GM18520 (cell line): ENCODE data around the gene TMEM232.

Experiments
- ATAC-seq: cut with Tn5 transposase; IDR thresholded peaks from one replicate; pipeline ENCODE4 v1.9.1; 2021; ENCODE audit not compliant: unreplicated experiment

TMEM232 gene

GRCh38 chr5:110435207-110435606 lies 291.3 kb downstream of the TMEM232 start:
- ATAC-seq = no peak

DNA sequence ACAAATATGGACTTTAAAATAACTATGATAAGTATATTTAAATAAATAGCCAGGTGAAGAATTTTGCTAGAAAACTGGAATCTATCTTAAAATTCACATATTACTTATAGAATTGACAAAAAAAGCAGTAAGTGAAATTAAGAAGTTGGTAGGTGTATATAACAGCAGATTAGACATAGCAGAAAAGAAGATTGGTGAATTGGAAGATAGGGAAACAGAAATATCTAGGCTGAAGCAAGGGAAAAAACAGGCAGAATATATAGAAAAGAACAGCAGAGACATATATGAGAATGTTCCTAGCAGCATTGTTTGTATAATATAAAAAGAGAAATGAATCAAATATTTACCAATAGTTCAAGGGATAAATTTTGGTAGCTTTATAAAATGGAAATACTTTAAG lies 294.9 kb downstream of the TMEM232 start:
- no peak for ATAC-seq

GRCh38 chr5:110414360-110414759 lies 312.1 kb downstream of the TMEM232 start:
- peak; percentile 39 for ATAC-seq

GRCh38 chr5:110413856-110414255 lies 312.6 kb downstream of the TMEM232 start:
- ATAC-seq = no peak

GRCh38 chr5:110409571-110409970 lies 316.9 kb downstream of the TMEM232 start:
- ATAC-seq = no peak

DNA sequence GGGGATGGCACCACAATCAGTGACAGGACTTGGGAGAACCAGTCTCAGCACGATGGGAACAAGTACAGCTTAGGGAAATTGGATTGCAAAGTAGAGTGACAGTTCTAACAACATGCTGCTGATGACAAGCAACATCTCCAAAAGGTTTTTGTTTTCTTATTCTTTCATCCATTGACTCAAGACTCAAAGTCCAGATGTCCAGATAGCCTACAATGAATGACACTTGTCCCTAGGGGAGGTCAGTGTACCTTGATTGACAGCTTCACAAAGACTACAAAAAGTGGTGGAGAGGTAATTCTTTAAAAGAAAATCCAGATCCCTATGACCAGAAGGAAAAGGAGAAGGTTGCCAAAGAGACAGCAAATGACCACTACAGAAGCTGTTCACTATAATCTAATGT lies 323.9 kb downstream of the TMEM232 start:
- ATAC-seq = no peak

DNA sequence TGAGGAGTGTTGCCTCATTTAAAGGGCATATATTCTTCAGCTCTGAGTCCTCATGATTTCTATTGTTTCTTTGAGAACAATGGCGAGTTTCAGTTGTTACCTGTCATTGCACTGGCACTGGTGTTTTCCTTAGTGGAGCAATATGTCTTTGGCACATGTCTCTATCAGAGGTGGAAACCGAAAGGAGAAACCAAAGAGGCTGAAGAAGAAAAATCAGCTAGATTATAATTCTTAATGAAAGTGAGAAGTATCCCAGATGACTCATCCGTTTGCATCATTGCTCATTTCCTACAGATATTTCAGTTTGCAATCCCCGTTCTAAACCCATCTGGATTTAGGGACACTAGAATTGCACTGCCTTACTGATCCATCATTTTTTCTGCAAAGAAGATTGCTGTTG lies 324.6 kb downstream of the TMEM232 start:
- no peak for ATAC-seq

DNA sequence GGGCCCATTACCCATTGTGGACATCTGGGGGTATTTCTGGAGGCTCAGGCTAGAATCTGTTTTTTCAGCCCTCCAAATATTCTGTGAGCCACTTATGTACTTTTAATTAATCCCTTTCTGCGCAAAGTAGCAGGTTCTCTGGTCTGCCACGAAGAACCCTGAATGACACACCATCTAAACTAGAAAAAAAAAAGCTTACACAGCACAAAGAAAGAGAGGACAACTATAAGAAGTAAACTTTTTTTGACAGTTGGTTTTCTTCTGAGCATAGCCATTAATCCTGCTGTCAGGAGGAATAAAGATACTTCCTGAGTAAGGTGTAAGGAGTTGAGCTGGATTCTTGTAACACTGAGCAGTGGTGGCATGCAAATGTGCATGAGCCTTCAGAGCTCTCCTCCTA lies 327.5 kb downstream of the TMEM232 start:
- no peak for ATAC-seq

GRCh38 chr5:110397281-110397680 lies 329.2 kb downstream of the TMEM232 start:
- no peak for ATAC-seq

GRCh38 chr5:110386782-110387181 lies 339.7 kb downstream of the TMEM232 start:
- ATAC-seq = no peak

- ATAC-seq = no peak
These were observed 343.2 kb downstream of the TMEM232 start for GRCh38 chr5:110383231-110383630.

- ATAC-seq = no peak
These were observed 348.5 kb downstream of the TMEM232 start for GRCh38 chr5:110377943-110378342.

- no peak for ATAC-seq
These were observed 349.1 kb downstream of the TMEM232 start for GRCh38 chr5:110377361-110377760.

DNA sequence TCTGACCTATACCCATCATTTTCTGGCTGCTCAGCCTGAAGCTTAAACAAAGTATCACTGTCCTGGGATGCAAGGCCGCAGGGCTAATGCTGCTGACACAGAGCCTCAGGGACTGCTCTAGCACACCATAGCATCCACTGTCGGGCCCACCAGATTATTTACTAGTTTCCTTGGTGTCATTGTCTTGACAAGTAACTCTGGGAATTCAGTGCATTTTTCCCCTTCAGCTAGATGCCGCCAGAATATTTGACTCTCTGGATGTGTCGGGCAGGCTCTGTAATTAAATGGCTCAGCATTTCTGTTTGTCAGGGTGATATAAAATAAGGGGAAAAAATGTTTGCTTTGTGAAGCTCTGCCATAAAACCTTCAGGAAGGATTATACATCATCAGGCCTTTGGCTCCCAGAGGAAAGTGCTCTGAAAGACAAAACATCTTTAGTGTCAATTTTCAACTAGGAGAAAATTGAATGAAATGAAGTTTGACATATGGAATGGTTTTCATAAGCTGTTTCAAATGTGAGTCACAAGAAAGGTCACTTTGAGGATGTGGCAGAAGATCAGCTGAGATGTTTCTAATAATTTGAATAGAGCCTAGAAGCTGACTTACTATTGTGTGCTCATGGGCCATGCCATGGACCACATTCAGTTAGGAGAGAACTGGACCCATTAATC lies 350.1 kb downstream of the TMEM232 start:
- no peak for ATAC-seq

- ATAC-seq = peak; percentile 77
These were observed 354.8 kb downstream of the TMEM232 start for GRCh38 chr5:110371725-110372041.

DNA sequence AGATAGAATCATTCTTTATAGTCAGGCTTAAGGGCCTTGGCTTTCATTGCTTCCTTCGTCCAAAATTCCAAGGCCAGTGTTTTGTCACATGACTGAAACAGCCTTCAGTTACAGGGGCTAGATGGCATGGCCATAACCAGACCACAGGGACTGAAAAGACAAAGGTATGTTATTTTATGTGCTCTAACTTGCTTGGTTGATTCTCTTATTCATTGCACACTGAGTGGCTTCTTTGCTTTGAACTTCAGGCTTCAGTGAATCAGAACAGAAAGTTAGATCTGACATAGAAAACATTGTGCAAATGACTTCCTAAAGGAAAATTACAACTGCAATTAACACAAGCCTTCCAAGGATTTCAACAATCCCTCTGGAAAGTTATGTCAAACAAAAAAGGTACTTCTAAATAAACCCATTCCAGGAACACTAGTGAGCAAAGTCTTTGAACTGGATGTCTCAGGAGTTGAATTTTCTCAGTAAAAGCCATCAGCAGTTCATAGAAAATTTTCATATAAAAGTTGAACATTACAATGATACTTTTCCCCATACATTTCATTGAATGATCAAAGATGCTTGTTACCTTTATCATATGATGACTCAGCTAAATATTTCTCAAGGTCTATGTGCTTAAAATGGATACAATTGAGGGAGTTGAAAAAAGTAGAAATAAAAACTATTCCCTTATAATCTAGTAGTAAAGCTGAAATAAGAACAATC lies 355.3 kb downstream of the TMEM232 start:
- ATAC-seq = no peak
